Rectal smooth muscle tissue (tissue), 1 donor: ENCODE data around the gene IFNL1.

ENCODE experiments used
- H3K27ac ChIP-seq: one replicate; pipeline ENCODE4 v1.7.0; 2013; ENCODE audit warnings: low read depth, low read length, inconsistent platforms
- H3K27me3 ChIP-seq: one replicate; pipeline ENCODE4 v1.7.0; 2013; ENCODE audit warnings: low read length; ENCODE audit not compliant: control insufficient read depth, insufficient read depth
- H3K36me3 ChIP-seq: one replicate; pipeline ENCODE4 v1.7.0; 2013; ENCODE audit warnings: low read length; ENCODE audit not compliant: control insufficient read depth, insufficient read depth
- H3K4me1 ChIP-seq: one replicate; pipeline ENCODE4 v1.7.0; 2013; ENCODE audit warnings: low read length; ENCODE audit not compliant: control insufficient read depth, insufficient read depth
- H3K4me3 ChIP-seq: one replicate; pipeline ENCODE4 v1.7.0; 2013; ENCODE audit warnings: low read length
- H3K9ac ChIP-seq: one replicate; pipeline ENCODE4 v1.7.0; 2013; ENCODE audit warnings: low read length

IFNL1 gene

GRCh38 chr19:39347332-39348164, 51.3 kb downstream of the IFNL1 start:
- Histone ChIP-seq H3K4me3 (no peak overlapping the region), H3K36me3 (peaks cover 8% of the 10 kb centered on the region), H3K27me3 (no peaks in the 10 kb centered on the region), H3K9ac (no peak overlapping the region), H3K4me1 (peaks cover 9% of the 10 kb centered on the region), H3K27ac (no peak overlapping the region)
